GM18499 (cell line): ENCODE data around the gene ZNF740.

Experiments used
- ATAC-seq: cut with Tn5 transposase; IDR thresholded peaks from one replicate; pipeline ENCODE4 v1.9.1; 2021; ENCODE audit warnings: moderate number of reproducible peaks; ENCODE audit not compliant: insufficient read depth, unreplicated experiment

Gene ZNF740

GRCh38 chr12:53241623-53242412, 61.3 kb downstream of the ZNF740 start:
- no peak for ATAC-seq

GRCh38 chr12:53244337-53244736, 63.8 kb downstream of the ZNF740 start:
- no peak for ATAC-seq
